BJ (cell line): ENCODE data around the gene IL1A. TPM values are rescaled to one million over a fixed set of nuclear protein-coding genes. Genes with fewer than 3 reads are reported as not detected.

Source experiments
- CTCF ChIA-PET: fragments of 350-600 bp; formaldehyde crosslinking; extraction: SDS; loops from one replicate; lab custom pipeline; 2021; ENCODE audit warnings: antibody characterized with exemption, inconsistent platforms; lab: Yijun Ruan, JAX
- POLR2A ChIA-PET: fragments of 300-600 bp; sonication (Branson Sonifier 250); formaldehyde crosslinking; extraction: SDS; loops from one replicate; lab custom pipeline; 2021; ENCODE audit warnings: antibody characterized with exemption; lab: Charles Lee
- DNase-seq: peaks from one replicate; pipeline ENCODE4 v3.0.0-alpha.2; 2011; ENCODE audit warnings: low read depth
- H3K27me3 ChIP-seq: 2 replicates; pipeline ENCODE4 v1.6.0; 2011; ENCODE audit warnings: low read length; ENCODE audit not compliant: control insufficient read depth, insufficient read depth
- H3K36me3 ChIP-seq: 2 replicates; pipeline ENCODE4 v1.5.1; 2011; ENCODE audit warnings: low read length; ENCODE audit not compliant: control insufficient read depth, insufficient read depth
- H3K4me3 ChIP-seq: 2 replicates; pipeline ENCODE4 v1.5.1; 2011; ENCODE audit warnings: low read depth, mild to moderate bottlenecking, control low read depth, low read length
- polyA plus RNA-seq: library from polyadenylated mRNA; depleted of rRNA; stranded (reverse); fragments of >200 nt; gene quantifications from 2 replicates; pipeline ENCODE4 v1.2.3, GENCODE V29; 2011
- TF ChIP-seq, protein P1 (sequence below): IDR thresholded peaks from 2 replicates; pipeline ENCODE4 v1.5.1; 2011; ENCODE audit warnings: low read depth, mild to moderate bottlenecking, control low read depth, inconsistent platforms, low read length, moderate library complexity; ENCODE audit not compliant: insufficient read depth

The IL1A gene
- polyA plus RNA-seq, 1 experiment, result 0.11 TPM

DNA sequence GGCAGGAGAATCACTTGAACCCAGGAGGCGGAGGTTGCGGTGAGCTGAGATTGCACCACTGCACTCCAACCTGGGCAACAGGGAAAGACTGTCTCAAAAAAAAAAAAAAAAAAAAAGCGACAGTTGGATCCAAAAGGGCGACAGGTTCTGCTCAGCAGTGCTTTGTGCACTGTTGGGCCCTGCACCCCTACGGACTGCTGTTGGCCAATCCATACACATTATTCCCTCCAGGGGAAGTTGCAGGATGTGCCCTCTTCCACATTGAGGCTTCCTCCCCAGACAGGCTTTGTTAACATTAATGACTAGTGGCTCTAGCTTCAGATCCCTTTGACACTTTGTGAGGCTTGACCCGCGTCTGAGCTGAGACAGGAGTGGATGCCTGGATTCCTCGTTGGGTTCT, 54.1 kb downstream of the IL1A start:
- no peaks in the 10 kb centered on the region for H3K27me3 ChIP-seq
- ChIA-PET CTCF (interaction anchor here (0.6 to 11.5 kb wide), 7 partner anchors 11 to 170 kb away, joined by 3 to 251 read pairs (median 4); no protein-coding TSS in a partner anchor), POLR2A (no interaction called here)
- no peak for DNase-seq
- TF ChIP-seq, protein P1, sequence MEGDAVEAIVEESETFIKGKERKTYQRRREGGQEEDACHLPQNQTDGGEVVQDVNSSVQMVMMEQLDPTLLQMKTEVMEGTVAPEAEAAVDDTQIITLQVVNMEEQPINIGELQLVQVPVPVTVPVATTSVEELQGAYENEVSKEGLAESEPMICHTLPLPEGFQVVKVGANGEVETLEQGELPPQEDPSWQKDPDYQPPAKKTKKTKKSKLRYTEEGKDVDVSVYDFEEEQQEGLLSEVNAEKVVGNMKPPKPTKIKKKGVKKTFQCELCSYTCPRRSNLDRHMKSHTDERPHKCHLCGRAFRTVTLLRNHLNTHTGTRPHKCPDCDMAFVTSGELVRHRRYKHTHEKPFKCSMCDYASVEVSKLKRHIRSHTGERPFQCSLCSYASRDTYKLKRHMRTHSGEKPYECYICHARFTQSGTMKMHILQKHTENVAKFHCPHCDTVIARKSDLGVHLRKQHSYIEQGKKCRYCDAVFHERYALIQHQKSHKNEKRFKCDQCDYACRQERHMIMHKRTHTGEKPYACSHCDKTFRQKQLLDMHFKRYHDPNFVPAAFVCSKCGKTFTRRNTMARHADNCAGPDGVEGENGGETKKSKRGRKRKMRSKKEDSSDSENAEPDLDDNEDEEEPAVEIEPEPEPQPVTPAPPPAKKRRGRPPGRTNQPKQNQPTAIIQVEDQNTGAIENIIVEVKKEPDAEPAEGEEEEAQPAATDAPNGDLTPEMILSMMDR, result no peak
- no peaks in the 10 kb centered on the region for H3K36me3 ChIP-seq
- H3K4me3 ChIP-seq, result no peak overlapping the region

DNA sequence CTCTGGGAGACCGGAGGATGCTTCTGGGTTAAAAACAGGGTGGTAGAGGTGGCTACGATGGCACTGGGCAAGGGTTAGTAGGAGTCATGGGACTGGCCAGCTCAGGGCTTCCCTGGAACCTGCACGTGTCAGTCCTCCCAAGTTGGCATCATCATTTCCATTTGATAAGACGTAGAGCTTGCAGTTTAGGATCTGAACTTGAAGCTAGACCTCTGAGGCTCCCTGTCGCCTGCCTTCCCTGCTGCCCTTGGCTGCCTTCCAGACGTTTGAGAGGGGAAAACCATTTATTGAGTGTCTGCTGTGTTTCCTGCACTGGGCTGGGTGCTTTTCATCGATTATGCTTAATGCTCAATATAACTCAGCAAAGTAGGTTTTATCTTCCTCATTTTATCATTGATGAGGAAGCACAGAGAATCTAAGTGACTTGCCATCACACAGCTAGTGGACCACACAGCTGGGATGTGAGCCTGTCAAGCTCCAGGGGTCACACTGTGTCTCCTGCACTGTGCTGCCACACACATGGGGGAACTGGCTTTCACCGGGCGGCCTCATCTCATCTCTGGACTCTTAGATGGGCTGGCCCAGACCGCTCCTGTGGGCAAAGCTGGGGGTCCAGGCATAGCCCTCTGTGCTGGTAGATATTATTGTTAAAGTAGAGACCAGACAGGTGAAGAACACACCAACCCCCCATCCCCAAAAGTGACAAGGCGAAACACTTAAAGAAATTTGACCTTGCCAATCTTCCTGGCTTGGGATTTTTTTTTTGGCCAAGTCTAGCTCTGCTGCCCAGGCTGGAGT, 55.7 kb downstream of the IL1A start:
- no peaks in the 10 kb centered on the region for H3K36me3 ChIP-seq
- ChIA-PET CTCF (interaction anchor here (0.9 to 11.5 kb wide), 13 partner anchors 10 to 248 kb away, joined by 3 to 251 read pairs (median 5); partner anchors contain the start of gene CHCHD5), POLR2A (no interaction called here)
- DNase-seq, result no peak
- TF ChIP-seq, protein P1, result no peak
- H3K4me3 ChIP-seq, result no peak overlapping the region
- H3K27me3 ChIP-seq, result no peaks in the 10 kb centered on the region

DNA sequence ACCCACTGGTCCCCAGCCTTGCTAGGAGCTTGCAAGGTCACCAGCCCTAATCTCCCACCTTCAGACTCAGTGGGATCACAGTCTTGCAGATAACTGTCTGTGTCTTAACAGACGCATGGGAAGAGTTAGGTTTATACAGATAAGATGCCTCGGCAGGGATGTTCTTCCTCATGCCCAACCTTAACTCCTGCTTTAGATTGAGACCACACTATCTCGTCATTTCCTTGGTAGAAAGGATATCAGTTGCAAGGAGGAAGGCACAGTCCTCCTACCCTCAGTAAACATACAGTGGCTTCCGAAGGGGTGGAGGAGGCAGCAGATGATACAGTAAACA, 56.3 kb downstream of the IL1A start:
- Histone ChIP-seq H3K4me3 (no peak overlapping the region), H3K36me3 (no peaks in the 10 kb centered on the region), H3K27me3 (no peaks in the 10 kb centered on the region)
- POLR2A ChIA-PET, result no interaction called here
- no peak for DNase-seq
- CTCF ChIA-PET, result interaction anchor here (1.1 to 11.5 kb wide), 11 partner anchors 10 to 247 kb away, joined by 3 to 251 read pairs (median 18); partner anchors contain the start of gene CHCHD5
- TF ChIP-seq, protein P1, result no peak

DNA sequence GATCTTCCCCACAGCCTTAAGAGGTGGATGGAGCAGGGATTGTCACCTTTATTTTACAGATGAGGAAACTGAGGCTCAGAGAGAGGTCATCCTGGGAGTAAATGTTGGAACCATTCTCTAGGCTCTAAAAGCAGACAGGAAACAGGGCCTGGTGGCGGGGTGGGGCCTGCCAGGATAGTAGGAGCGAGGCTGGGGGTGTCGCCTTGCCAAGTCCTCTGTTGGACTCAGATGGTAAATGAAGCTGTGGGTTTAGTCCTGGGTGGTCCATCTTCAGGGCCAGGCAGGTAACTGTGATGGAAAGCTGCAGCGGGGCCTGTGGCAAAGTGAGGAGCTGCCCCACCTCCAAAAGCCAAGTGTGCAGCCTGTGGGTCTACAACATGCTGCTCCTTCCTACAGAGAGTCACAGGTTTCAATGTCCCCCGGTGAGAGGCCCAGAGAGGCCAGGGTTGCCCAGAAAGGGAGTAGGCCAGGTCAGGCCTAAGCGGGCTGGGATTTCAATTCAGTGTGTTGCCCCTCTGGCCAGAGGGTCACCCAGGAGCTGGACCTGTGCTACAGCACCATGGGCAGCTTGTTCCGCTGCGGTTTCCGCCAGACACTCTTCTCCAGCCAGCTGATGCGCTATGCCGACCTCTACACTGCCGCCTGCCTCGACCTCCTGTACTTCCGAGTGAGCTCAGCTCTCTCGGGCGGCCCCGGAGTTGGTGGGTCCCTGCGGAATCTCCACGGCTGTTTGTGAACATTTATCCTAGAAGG, 56.8 kb downstream of the IL1A start:
- no peaks in the 10 kb centered on the region for H3K36me3 ChIP-seq
- TF ChIP-seq, protein P1, result no peak
- no peak overlapping the region for H3K4me3 ChIP-seq
- no peak for DNase-seq
- H3K27me3 ChIP-seq, result no peaks in the 10 kb centered on the region
- ChIA-PET CTCF (interaction anchor here (0.6 to 11.5 kb wide), 30 partner anchors 11 to 247 kb away, joined by 3 to 251 read pairs (median 6); partner anchors contain the start of genes CHCHD5 and SLC20A1), POLR2A (no interaction called here)
